Astrocyte (in vitro differentiated cells and primary cell): Measurements from ENCODE around the gene FAM110C.

ENCODE experiments used
- EZH2 ChIP-seq: IDR thresholded peaks from 2 replicates; pipeline ENCODE4 v1.6.1; 2012; ENCODE audit warnings: mild to moderate bottlenecking, low read length, inconsistent platforms; ENCODE audit not compliant: insufficient read depth
- TF ChIP-seq, protein P1 (sequence below): IDR thresholded peaks from 2 replicates; pipeline ENCODE4 v1.5.1; 2011; ENCODE audit warnings: low read depth, mild to moderate bottlenecking, inconsistent platforms, low read length, moderate library complexity; ENCODE audit not compliant: insufficient read depth

DNA sequence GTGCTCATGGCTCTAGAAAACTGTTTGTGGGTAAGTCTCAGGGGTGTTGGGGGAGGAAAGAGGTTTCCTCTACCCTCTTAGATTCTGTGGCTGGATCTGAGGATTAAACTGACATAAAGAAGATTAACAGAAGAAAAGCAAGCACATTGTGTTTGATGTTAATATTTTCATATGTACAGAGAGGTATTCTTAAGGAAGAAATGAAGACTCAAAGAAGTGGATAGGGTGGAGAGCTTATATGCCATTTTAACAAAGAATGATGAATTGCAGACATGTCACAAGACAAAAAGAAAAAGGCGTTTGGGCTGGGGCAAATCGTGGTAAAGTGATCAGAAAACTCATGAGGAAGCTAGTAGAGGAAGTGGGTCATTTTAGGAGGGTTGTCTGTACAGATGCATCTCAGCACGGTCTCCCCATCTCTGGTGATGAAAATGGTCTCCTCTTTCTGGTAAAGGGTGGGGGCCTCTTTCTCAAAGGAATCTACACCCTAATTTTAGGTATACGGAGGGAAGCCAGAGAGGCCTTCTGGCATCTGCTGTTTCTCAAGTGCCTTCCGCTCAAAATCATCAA lies 17.8 kb downstream of the FAM110C start:
- no peak for TF ChIP-seq EZH2
- TF ChIP-seq, protein P1, sequence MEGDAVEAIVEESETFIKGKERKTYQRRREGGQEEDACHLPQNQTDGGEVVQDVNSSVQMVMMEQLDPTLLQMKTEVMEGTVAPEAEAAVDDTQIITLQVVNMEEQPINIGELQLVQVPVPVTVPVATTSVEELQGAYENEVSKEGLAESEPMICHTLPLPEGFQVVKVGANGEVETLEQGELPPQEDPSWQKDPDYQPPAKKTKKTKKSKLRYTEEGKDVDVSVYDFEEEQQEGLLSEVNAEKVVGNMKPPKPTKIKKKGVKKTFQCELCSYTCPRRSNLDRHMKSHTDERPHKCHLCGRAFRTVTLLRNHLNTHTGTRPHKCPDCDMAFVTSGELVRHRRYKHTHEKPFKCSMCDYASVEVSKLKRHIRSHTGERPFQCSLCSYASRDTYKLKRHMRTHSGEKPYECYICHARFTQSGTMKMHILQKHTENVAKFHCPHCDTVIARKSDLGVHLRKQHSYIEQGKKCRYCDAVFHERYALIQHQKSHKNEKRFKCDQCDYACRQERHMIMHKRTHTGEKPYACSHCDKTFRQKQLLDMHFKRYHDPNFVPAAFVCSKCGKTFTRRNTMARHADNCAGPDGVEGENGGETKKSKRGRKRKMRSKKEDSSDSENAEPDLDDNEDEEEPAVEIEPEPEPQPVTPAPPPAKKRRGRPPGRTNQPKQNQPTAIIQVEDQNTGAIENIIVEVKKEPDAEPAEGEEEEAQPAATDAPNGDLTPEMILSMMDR: no peak
